Skeletal muscle satellite cell (primary cell): ENCODE measurements around the gene FBXW10.
"Not testable (repeated sequence)": the region's sequence is repeated elsewhere in the genome, so short reads cannot be mapped to it uniquely, and the experiment has no call there.

Experiments used
- H3K27me3 ChIP-seq: 2 replicates; pipeline ENCODE4 v1.7.0; 2013; ENCODE audit warnings: low read length; ENCODE audit not compliant: control insufficient read depth, insufficient read depth
- H3K36me3 ChIP-seq: 2 replicates; pipeline ENCODE4 v1.7.0; 2013; ENCODE audit warnings: mild to moderate bottlenecking, control low read depth, low read length; ENCODE audit not compliant: insufficient read depth
- H3K4me1 ChIP-seq: 2 replicates; pipeline ENCODE4 v1.7.0; 2013; ENCODE audit warnings: low read length; ENCODE audit not compliant: control insufficient read depth, insufficient read depth
- H3K4me2 ChIP-seq: 2 replicates; pipeline ENCODE4 v1.7.0; 2013; ENCODE audit warnings: mild to moderate bottlenecking, low read length
- H3K4me3 ChIP-seq: 2 replicates; pipeline ENCODE4 v1.7.0; 2013; ENCODE audit warnings: low read length
- H3K9ac ChIP-seq: 2 replicates; pipeline ENCODE4 v1.7.0; 2013; ENCODE audit warnings: mild to moderate bottlenecking, low read depth, low read length, moderate library complexity
- H3K9me3 ChIP-seq: replicated peaks from 2 replicates; pipeline ENCODE4 v1.7.0; 2013; ENCODE audit warnings: mild to moderate bottlenecking, control low read depth, low read length

FBXW10 gene

DNA sequence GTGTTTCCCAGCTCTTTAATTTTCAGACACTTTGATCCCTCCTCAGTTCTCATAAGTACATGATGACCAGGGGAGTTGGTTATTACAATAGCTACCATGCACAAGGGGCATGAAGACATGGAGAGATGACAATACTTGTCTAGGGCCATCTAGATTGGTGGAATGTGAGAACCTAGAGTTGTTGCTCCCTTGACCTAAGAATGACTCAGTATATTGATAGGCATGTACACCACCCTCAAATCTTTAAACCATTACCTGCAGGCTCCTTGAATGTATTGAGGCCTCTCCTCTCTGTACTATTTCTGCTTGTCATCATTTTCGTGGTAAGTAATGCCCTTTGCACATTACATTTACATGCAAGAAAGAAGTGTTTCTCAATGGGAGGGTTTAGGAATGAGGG lies 20.3 kb upstream of the FBXW10 start:
- not testable (repeated sequence) for H3K36me3 ChIP-seq, H3K4me2 ChIP-seq, H3K9ac ChIP-seq, H3K27me3 ChIP-seq, H3K9me3 ChIP-seq, H3K4me3 ChIP-seq
- peaks cover 17% of the 10 kb centered on the region for H3K4me1 ChIP-seq

DNA sequence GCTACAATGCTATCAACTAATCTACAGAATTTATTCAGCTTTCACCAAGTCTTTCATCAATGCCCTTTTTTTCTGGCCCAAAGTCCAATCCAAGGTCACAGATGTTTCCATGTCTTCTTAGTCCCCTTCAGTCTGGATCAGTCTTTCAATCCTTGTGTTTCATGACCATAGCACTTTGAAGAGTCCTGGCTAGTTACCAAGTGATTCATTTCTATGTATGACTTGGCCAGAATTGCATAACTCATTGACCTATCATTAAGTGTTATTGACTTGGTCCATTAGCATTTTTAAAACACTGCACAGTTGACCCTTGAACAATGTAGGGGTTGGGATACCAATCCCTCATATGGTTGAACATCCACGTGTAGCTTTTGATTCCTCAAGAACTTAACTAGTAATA lies 11.4 kb upstream of the FBXW10 start:
- H3K4me2 ChIP-seq, H3K4me3 ChIP-seq, H3K9me3 ChIP-seq, H3K27me3 ChIP-seq, H3K4me1 ChIP-seq, H3K36me3 ChIP-seq, H3K9ac ChIP-seq: not testable (repeated sequence)

- H3K9ac ChIP-seq, H3K4me1 ChIP-seq, H3K36me3 ChIP-seq, H3K4me3 ChIP-seq, H3K27me3 ChIP-seq, H3K4me2 ChIP-seq, H3K9me3 ChIP-seq: not testable (repeated sequence)
Measured at GRCh38 chr17:18733350-18733749, 10.5 kb upstream of the FBXW10 start.

DNA sequence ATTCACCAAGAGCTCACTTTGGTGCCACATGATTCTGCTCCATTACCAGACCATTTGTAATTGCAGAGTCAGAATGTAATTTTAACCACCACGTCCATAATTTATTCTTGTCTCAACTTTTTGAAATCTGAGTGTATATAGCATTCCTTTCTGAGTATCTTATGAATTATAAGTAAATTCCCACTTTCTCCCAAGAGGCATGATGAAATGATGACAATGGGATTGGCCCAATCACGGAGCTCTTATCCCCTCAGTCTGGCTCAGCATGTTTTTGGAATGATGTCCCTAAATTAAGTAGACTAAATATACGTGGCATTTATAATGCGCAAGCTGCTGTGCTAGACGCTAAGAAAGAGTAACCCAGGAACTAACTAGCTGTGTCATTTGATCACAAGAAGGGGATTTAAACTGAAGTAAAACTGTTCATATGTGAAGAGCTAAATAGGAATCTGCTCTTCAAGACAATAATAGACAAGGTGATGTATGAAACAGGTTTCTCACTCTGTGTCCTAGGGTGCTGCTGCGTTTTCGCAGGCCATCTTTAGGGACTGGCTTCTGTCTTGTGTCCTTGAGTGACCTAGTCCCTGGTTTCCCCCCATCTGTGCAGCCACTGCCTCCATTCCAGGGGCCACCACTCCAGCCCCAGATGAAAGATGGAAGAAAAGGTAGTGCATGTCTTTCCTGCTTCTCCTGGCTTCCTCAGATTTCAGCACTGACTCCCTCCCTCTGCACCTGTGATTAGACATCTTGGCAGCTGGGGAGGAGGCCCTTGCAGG lies 4.0 kb upstream of the FBXW10 start:
- H3K27me3 ChIP-seq, H3K9me3 ChIP-seq, H3K4me3 ChIP-seq, H3K36me3 ChIP-seq, H3K9ac ChIP-seq, H3K4me1 ChIP-seq, H3K4me2 ChIP-seq: not testable (repeated sequence)

DNA sequence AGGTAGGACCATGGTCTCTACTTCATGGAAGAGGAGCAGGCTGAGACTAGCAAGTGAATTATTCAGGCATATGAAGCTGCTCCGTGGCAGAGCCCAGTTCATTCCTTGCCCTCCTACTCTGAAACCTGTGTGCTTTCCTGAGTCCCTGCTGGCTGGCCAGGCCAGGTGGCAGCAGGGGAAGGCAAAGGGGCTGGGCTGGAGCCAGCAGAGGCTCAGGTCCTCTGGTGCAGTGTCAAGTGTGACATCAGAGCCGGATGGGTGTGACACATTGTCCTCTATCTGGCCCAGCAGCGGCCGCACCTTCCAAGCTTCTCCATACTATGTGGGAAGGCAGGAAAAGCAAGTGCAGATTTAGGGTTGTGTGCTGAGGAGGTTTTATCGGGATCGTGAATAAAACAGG lies 2.6 kb upstream of the FBXW10 start:
- not testable (repeated sequence) for H3K4me2 ChIP-seq, H3K36me3 ChIP-seq, H3K9ac ChIP-seq, H3K27me3 ChIP-seq, H3K4me3 ChIP-seq, H3K9me3 ChIP-seq, H3K4me1 ChIP-seq

DNA sequence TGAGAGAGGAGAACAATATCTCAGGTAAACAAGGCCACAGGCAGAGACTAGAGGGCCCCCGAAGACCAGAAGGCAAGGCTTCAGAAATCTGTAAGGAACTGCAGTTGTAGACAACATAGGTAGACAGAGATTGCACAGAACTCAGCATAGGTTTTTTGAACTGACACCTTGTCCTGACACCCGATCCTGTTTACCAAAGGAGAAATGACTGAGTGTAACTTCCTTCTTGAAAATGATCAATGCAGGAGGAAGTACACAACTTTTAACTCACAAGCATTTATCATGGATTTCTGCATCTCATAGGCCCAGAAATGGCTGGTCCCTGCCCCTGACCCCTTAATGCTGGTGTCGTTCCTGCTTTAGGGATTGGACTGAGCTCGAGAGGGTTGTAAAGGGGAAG lies 872 bp downstream of the FBXW10 start:
- H3K4me3 ChIP-seq, H3K9ac ChIP-seq, H3K27me3 ChIP-seq, H3K36me3 ChIP-seq, H3K9me3 ChIP-seq, H3K4me1 ChIP-seq, H3K4me2 ChIP-seq: not testable (repeated sequence)

- not testable (repeated sequence) for H3K36me3 ChIP-seq, H3K27me3 ChIP-seq, H3K9me3 ChIP-seq, H3K4me3 ChIP-seq, H3K4me2 ChIP-seq, H3K4me1 ChIP-seq, H3K9ac ChIP-seq
Measured at GRCh38 chr17:18746551-18746950, 2.7 kb downstream of the FBXW10 start.

- H3K27me3 ChIP-seq, H3K4me1 ChIP-seq, H3K4me3 ChIP-seq, H3K9ac ChIP-seq, H3K36me3 ChIP-seq, H3K4me2 ChIP-seq, H3K9me3 ChIP-seq: not testable (repeated sequence)
Measured at GRCh38 chr17:18747501-18747900, 3.6 kb downstream of the FBXW10 start.

- not testable (repeated sequence) for H3K4me3 ChIP-seq, H3K27me3 ChIP-seq, H3K9ac ChIP-seq, H3K4me2 ChIP-seq, H3K9me3 ChIP-seq, H3K36me3 ChIP-seq, H3K4me1 ChIP-seq
Measured at GRCh38 chr17:18750242-18750641, 6.4 kb downstream of the FBXW10 start.

GRCh38 chr17:18753829-18754409 lies 10.1 kb downstream of the FBXW10 start:
- H3K4me2 ChIP-seq, H3K9me3 ChIP-seq, H3K4me1 ChIP-seq, H3K36me3 ChIP-seq, H3K27me3 ChIP-seq, H3K9ac ChIP-seq, H3K4me3 ChIP-seq: not testable (repeated sequence)

- not testable (repeated sequence) for H3K27me3 ChIP-seq, H3K9me3 ChIP-seq, H3K4me3 ChIP-seq, H3K4me1 ChIP-seq, H3K9ac ChIP-seq, H3K4me2 ChIP-seq, H3K36me3 ChIP-seq
Measured at GRCh38 chr17:18755969-18756368, 12.1 kb downstream of the FBXW10 start.

- H3K36me3 ChIP-seq, H3K4me3 ChIP-seq, H3K9ac ChIP-seq, H3K4me1 ChIP-seq, H3K27me3 ChIP-seq, H3K9me3 ChIP-seq, H3K4me2 ChIP-seq: not testable (repeated sequence)
Measured at GRCh38 chr17:18757368-18758044, 13.7 kb downstream of the FBXW10 start.
